H1 (cell line): ENCODE data around the gene EVX2. TPM values are rescaled to one million over a fixed set of nuclear protein-coding genes. Genes with fewer than 3 reads are reported as not detected.

Source experiments
- CTCF ChIA-PET: fragments of 300-600 bp; sonication (Branson Sonifier 250); formaldehyde crosslinking; loops from one replicate; lab custom pipeline; 2021; ENCODE audit not compliant: partially characterized antibody; lab: Charles Lee
- POLR2A ChIA-PET: fragments of 300-600 bp; sonication (Branson Sonifier 250); formaldehyde crosslinking; loops from one replicate; lab custom pipeline; 2021; ENCODE audit warnings: inconsistent platforms; ENCODE audit not compliant: partially characterized antibody; lab: Charles Lee
- DNase-seq, 2 experiments: peaks; one replicate each; pipeline versions ENCODE4 v3.0.0 to v3.0.0-alpha.2; 2010 to 2022; ENCODE audit warnings: low spot score in 2 of 2, low read depth in 1 of 2, mixed read lengths in 1 of 2
- FAIRE-seq: peaks from 2 replicates; lab custom pipeline; 2011; peaks lifted over from hg19 to GRCh38; lab: Jason Lieb, UNC
- H2AFZ ChIP-seq: 2 replicates; pipeline ENCODE4 v1.8.1; 2012; ENCODE audit warnings: low read length, inconsistent platforms
- H2AK5ac ChIP-seq: 2 replicates; pipeline ENCODE4 v1.6.1; 2013; ENCODE audit warnings: low read depth, low read length
- H2BK120ac ChIP-seq: replicated peaks from 2 replicates; pipeline ENCODE3; 2013; ENCODE audit warnings: low read depth, low read length, inconsistent platforms
- H2BK12ac ChIP-seq: 2 replicates; pipeline ENCODE4 v1.6.1; 2013; ENCODE audit warnings: low read depth, low read length
- H2BK15ac ChIP-seq: 2 replicates; pipeline ENCODE4 v1.6.1; 2013; ENCODE audit warnings: low read length
- H2BK20ac ChIP-seq: 2 replicates; pipeline ENCODE4 v1.6.1; 2013; ENCODE audit warnings: low read length
- H2BK5ac ChIP-seq: 2 replicates; pipeline ENCODE4 v1.6.1; 2013; ENCODE audit warnings: low read depth, low read length
- H3K14ac ChIP-seq: 2 replicates; pipeline ENCODE4 v1.6.1; 2013; ENCODE audit warnings: inconsistent platforms; ENCODE audit not compliant: insufficient read length
- H3K18ac ChIP-seq: 2 replicates; pipeline ENCODE4 v1.6.1; 2013; ENCODE audit warnings: low read length; ENCODE audit errors: extremely low read depth
- H3K23ac ChIP-seq: 2 replicates; pipeline ENCODE4 v1.6.1; 2013; ENCODE audit warnings: inconsistent platforms; ENCODE audit not compliant: insufficient read length
- H3K23me2 ChIP-seq: 2 replicates; pipeline ENCODE4 v1.6.1; 2013; ENCODE audit warnings: low read depth, low read length
- H3K27ac ChIP-seq: 2 replicates; pipeline ENCODE4 v1.6.1; 2011; ENCODE audit warnings: low read depth, low read length, inconsistent platforms
- H3K27me3 ChIP-seq, 4 experiments: replicated peaks in 1 of 4; 1 replicate in 1 of 4; 2 replicates in 3 of 4; pipeline versions ENCODE4 v1.6.1 to v1.8.1; 2011 to 2013; ENCODE audit warnings: low read length in 3 of 4, mild to moderate bottlenecking in 3 of 4, inconsistent platforms in 2 of 4, mixed read lengths in 2 of 4, moderate library complexity in 1 of 4; ENCODE audit not compliant: control insufficient read depth in 3 of 4, insufficient read depth in 3 of 4; ENCODE audit errors: extremely low read depth in 1 of 4
- H3K36me3 ChIP-seq, 4 experiments: 2 replicates each; pipeline versions ENCODE4 v1.6.1 to v1.8.1; 2011 to 2013; ENCODE audit warnings: mild to moderate bottlenecking in 4 of 4, low read length in 3 of 4, moderate library complexity in 2 of 4, control low read depth in 1 of 4, inconsistent platforms in 1 of 4; ENCODE audit not compliant: insufficient read depth in 4 of 4, control insufficient read depth in 2 of 4
- H3K4ac ChIP-seq: replicated peaks from 2 replicates; pipeline ENCODE3; 2013; ENCODE audit warnings: low read length, low read depth, mixed read lengths, inconsistent platforms; ENCODE audit not compliant: insufficient read length
- H3K4me1 ChIP-seq, 4 experiments: replicated peaks in 1 of 4; 1 replicate in 1 of 4; 2 replicates in 3 of 4; pipeline versions ENCODE4 v1.6.1 to v1.8.1; 2011 to 2013; ENCODE audit warnings: low read length in 3 of 4, inconsistent platforms in 2 of 4, mixed read lengths in 1 of 4; ENCODE audit not compliant: insufficient read depth in 4 of 4, control insufficient read depth in 3 of 4
- H3K4me2 ChIP-seq, 2 experiments: 2 replicates each; pipeline versions ENCODE4 v1.6.1 to v1.8.1; 2011 to 2013; ENCODE audit warnings: low read depth in 2 of 2, low read length in 2 of 2, control low read depth in 1 of 2, inconsistent platforms in 1 of 2, mild to moderate bottlenecking in 1 of 2; ENCODE audit not compliant: insufficient read depth in 1 of 2
- H3K4me3 ChIP-seq, 4 experiments: fragments of 200-600, 300-600 bp in 1 of 4; sonication (generic), shearing (Covaris generic), sonication (Bioruptor Twin) in 1 of 4; 2 replicates each; pipeline versions ENCODE4 v1.5.1 to v1.8.1; 2011 to 2016; ENCODE audit warnings: low read length in 4 of 4, low read depth in 3 of 4, control low read depth in 2 of 4, inconsistent platforms in 2 of 4, mild to moderate bottlenecking in 2 of 4, mixed read lengths in 1 of 4, moderate library complexity in 1 of 4; ENCODE audit not compliant: insufficient read depth in 2 of 4; ENCODE audit errors: extremely low read depth in 1 of 4
- H3K56ac ChIP-seq: replicated peaks from 2 replicates; pipeline ENCODE3; 2013; ENCODE audit warnings: low read depth, mild to moderate bottlenecking, mixed read lengths, low read length, inconsistent platforms; ENCODE audit not compliant: insufficient read length
- H3K79me1 ChIP-seq: 2 replicates; pipeline ENCODE4 v1.6.1; 2013; ENCODE audit warnings: low read depth, low read length, control low read depth
- H3K79me2 ChIP-seq, 2 experiments: 2 replicates each; pipeline versions ENCODE4 v1.6.1 to v1.8.1; 2012 to 2013; ENCODE audit warnings: low read length in 2 of 2, mild to moderate bottlenecking in 2 of 2, inconsistent platforms in 1 of 2; ENCODE audit not compliant: insufficient read depth in 2 of 2, control insufficient read depth in 1 of 2
- H3K9ac ChIP-seq, 4 experiments: replicated peaks in 1 of 4; 1 replicate in 1 of 4; 2 replicates in 3 of 4; pipeline versions ENCODE4 v1.6.1 to v1.8.1; 2011 to 2013; ENCODE audit warnings: low read depth in 3 of 4, low read length in 3 of 4, control low read depth in 2 of 4, mild to moderate bottlenecking in 2 of 4, moderate library complexity in 2 of 4, inconsistent platforms in 1 of 4; ENCODE audit errors: extremely low read depth in 1 of 4
- H3K9me3 ChIP-seq, 2 experiments: 2 replicates each; pipeline versions ENCODE4 v1.6.1 to v1.8.1; 2012 to 2013; ENCODE audit warnings: mild to moderate bottlenecking in 2 of 2, moderate library complexity in 2 of 2, control low read depth in 1 of 2, inconsistent platforms in 1 of 2, low read depth in 1 of 2, low read length in 1 of 2, mixed read lengths in 1 of 2; ENCODE audit not compliant: insufficient read depth in 2 of 2
- H4K20me1 ChIP-seq, 2 experiments: replicated peaks in 1 of 2; 2 replicates each; pipeline versions ENCODE3 to v1.8.1; 2011 to 2013; ENCODE audit warnings: inconsistent platforms in 2 of 2, low read length in 2 of 2, mild to moderate bottlenecking in 1 of 2; ENCODE audit not compliant: insufficient read depth in 2 of 2, control insufficient read depth in 1 of 2
- H4K5ac ChIP-seq: 2 replicates; pipeline ENCODE4 v1.6.1; 2013; ENCODE audit warnings: low read length, low read depth, mixed read lengths, inconsistent platforms; ENCODE audit not compliant: insufficient read length
- H4K8ac ChIP-seq: 2 replicates; pipeline ENCODE4 v1.8.0; 2013; ENCODE audit warnings: mild to moderate bottlenecking, moderate library complexity, low read length, inconsistent platforms; ENCODE audit not compliant: insufficient read depth; ENCODE audit errors: extremely low read depth
- H4K91ac ChIP-seq: replicated peaks from 2 replicates; pipeline ENCODE3; 2013; ENCODE audit warnings: low read length, mixed read lengths, inconsistent platforms; ENCODE audit not compliant: insufficient read length
- BRCA1 ChIP-seq: IDR thresholded peaks from 2 replicates; pipeline ENCODE4 v1.6.1; 2012; ENCODE audit warnings: low read depth, low read length, improper control_type of control experiment
- CREB1 ChIP-seq: IDR thresholded peaks from 2 replicates; pipeline ENCODE4 v1.6.1; 2012; ENCODE audit warnings: inconsistent platforms
- HDAC6 ChIP-seq: IDR thresholded peaks from one replicate; pipeline ENCODE4 v1.7.1; 2012; ENCODE audit warnings: low read depth, mild to moderate bottlenecking, inconsistent platforms, low read length, moderate library complexity
- KDM4A ChIP-seq: IDR thresholded peaks from one replicate; pipeline ENCODE4 v1.7.1; 2012; ENCODE audit warnings: low read depth, mild to moderate bottlenecking, moderate library complexity, low read length, inconsistent platforms; ENCODE audit not compliant: severe bottlenecking
- KDM5A ChIP-seq: fragments of 200-600 bp; IDR thresholded peaks from 2 replicates; pipeline ENCODE4 v1.7.1; 2012; ENCODE audit warnings: mild to moderate bottlenecking, low read length, inconsistent platforms, mixed read lengths
- MAX ChIP-seq: IDR thresholded peaks from 2 replicates; pipeline ENCODE4 v1.6.1; 2012; ENCODE audit warnings: inconsistent platforms
- NANOG ChIP-seq: IDR thresholded peaks from 2 replicates; pipeline ENCODE4 v1.6.1; 2011; ENCODE audit warnings: low read length, low read depth, mild to moderate bottlenecking, inconsistent platforms; ENCODE audit not compliant: insufficient read depth, poor library complexity, severe bottlenecking
- POLR2A ChIP-seq, 2 experiments: IDR thresholded peaks; 1 replicate in 1 of 2; 2 replicates in 1 of 2; pipeline ENCODE4 v1.6.1; 2011; ENCODE audit warnings: low read depth in 2 of 2, low read length in 2 of 2, mild to moderate bottlenecking in 2 of 2; ENCODE audit errors: control extremely low read depth in 1 of 2
- SAP30 ChIP-seq: fragments of 300-600 bp; sonication (generic); IDR thresholded peaks from 2 replicates; pipeline ENCODE4 v1.7.1; 2012; ENCODE audit warnings: low read length, moderate library complexity, mild to moderate bottlenecking, inconsistent platforms; ENCODE audit not compliant: insufficient read depth, insufficient replicate concordance
- SIRT6 ChIP-seq: IDR thresholded peaks from one replicate; pipeline ENCODE4 v1.7.1; 2012; ENCODE audit warnings: low read length, inconsistent platforms
- SP2 ChIP-seq: IDR thresholded peaks from 2 replicates; pipeline ENCODE4 v1.6.1; 2012; ENCODE audit warnings: mild to moderate bottlenecking, low read length, inconsistent platforms
- TAF1 ChIP-seq: IDR thresholded peaks from 2 replicates; pipeline ENCODE4 v1.6.1; 2011; ENCODE audit warnings: mild to moderate bottlenecking, low read depth, low read length
- TCF12 ChIP-seq: IDR thresholded peaks from 2 replicates; pipeline ENCODE4 v1.6.1; 2011; ENCODE audit warnings: low read depth, mild to moderate bottlenecking, low read length
- ZNF274 ChIP-seq: IDR thresholded peaks from 2 replicates; pipeline ENCODE4 v1.7.0; 2012; ENCODE audit warnings: low read length, borderline replicate concordance; ENCODE audit errors: extremely low read depth
- WGBS, 2 experiments: shearing (Covaris generic) in 1 of 2; methylation state at CpG; one replicate each; pipeline versions ENCODE4 v1.1.6 to v1.1.7; 2013 to 2015; ENCODE audit warnings: low lambda C conversion rate in 2 of 2, mixed read lengths in 2 of 2, inconsistent platforms in 1 of 2, low coverage in 1 of 2, missing lambda C conversion rate in 1 of 2; ENCODE audit not compliant: insufficient replicate concordance in 2 of 2, insufficient coverage in 1 of 2, insufficient read length in 1 of 2; ENCODE audit errors: extremely low coverage in 1 of 2, missing lambda C conversion rate in 1 of 2; 5-methylcytosine and 5-hydroxymethylcytosine counted together
- polyA plus RNA-seq, 7 experiments: library from polyadenylated mRNA; depleted of rRNA in 3 of 7; stranded (reverse) in 5 of 7; unstranded in 2 of 7; fragments of >200 nt in 5 of 7; fragments of 200-250 nt in 2 of 7; gene quantifications; 1 replicate in 5 of 7; 2 replicates in 1 of 7; 4 replicates in 1 of 7; pipeline versions ENCODE4 v1.2.1 to v1.2.3, GENCODE V29; 2011 to 2013; ENCODE audit warnings: missing spikeins in 2 of 7, mixed read lengths in 2 of 7
- total RNA-seq: library from RNA; stranded (reverse); fragmentation: NEBNext Ultra II Directional; extraction: Animal tissue kit (Norgen Biotek cat#: 25700); gene quantifications from 2 replicates; pipeline ENCODE4 v1.2.1, GENCODE V29; 2021

EVX2 gene
- total and polyA plus RNA-seq, 2 of the 8 experiments (the other 6 are each of a cell fraction or from before 2014, with no cell fraction given) = not detected

- ChIA-PET POLR2A (interaction anchor here (2.5 kb wide), 1 partner anchor 16 kb away, joined by 8 read pairs; no protein-coding TSS in a partner anchor), CTCF (interaction anchor here (0.7 to 7.8 kb wide), 15 partner anchors 10 to 714 kb away, joined by 3 to 130 read pairs (median 6); partner anchors contain the start of genes HOXD12 and HOXD13)
- Histone ChIP-seq H3K9ac (no peak overlapping the region), H2BK12ac (no peak overlapping the region), H4K5ac (no peak overlapping the region), H4K91ac (no peak overlapping the region), H3K4me1 (peaks cover 0 to 29% (median 13%) of the 10 kb centered on the region in 4 experiments; a peak in 5 of 7 replicates), H4K8ac (no peak overlapping the region), H2BK5ac (no peak overlapping the region), H3K9me3 (no peaks in the 10 kb centered on the region; a peak in 1 of 4 replicates), H3K27ac (no peak overlapping the region), H3K36me3 (peaks cover 0 to 5% (median 0%) of the 10 kb centered on the region in 4 experiments; a peak in 1 of 8 replicates), H3K14ac (no peak overlapping the region), H2AFZ (no peak overlapping the region), H3K23me2 (peaks cover 6% of the 10 kb centered on the region; the same call in 1 of the 2 replicates), H3K27me3 (peaks cover 85 to 98% (median 92%) of the 10 kb centered on the region in 4 experiments), H3K79me2 (no peaks in the 10 kb centered on the region), H3K56ac (no peak overlapping the region), H2AK5ac (no peak overlapping the region), H4K20me1 (peaks cover 15 to 19% of the 10 kb centered on the region in 2 experiments), H3K18ac (no peak overlapping the region), H2BK20ac (no peak overlapping the region), H3K4me2 (peak overlapping the region; percentile 55 to 67; a peak in 2 of 4 replicates), H3K4me3 (no peak overlapping the region), H3K79me1 (no peaks in the 10 kb centered on the region), H3K4ac (no peak overlapping the region), H2BK120ac (no peak overlapping the region), H2BK15ac (no peak overlapping the region), H3K23ac (no peak overlapping the region)
- no peak for FAIRE-seq
- no peak for DNase-seq
- WGBS, 2 experiments = 15% methylated on average over 17 of the region's 17 CpGs; no CpG with 5 or more reads in 1 of the 2 experiments
- TF ChIP-seq MAX (no peak), TCF12 (no peak), SAP30 (no peak), KDM5A (no peak), HDAC6 (no peak), CREB1 (no peak), SIRT6 (no peak), ZNF274 (no peak), POLR2A (IDR thresholded peaks at IDR 0.05; ENCODE audit: control extremely low read depth in 1 of 2, low read depth in 2 of 2, low read length in 2 of 2) (no peak), SP2 (no peak), TAF1 (no peak), NANOG (no peak), BRCA1 (no peak), KDM4A (no peak)
Observed at GRCh38 chr2:176081376-176081836, 2.4 kb downstream of the EVX2 start.
